ENCODE measurements around the gene TJP1. TPM values are rescaled to one million over a fixed set of nuclear protein-coding genes. Genes with fewer than 3 reads are reported as not detected.
A peak's percentile ranks its signal among the peaks of the same experiment; 100 is the strongest.

Gene TJP1
- total and polyA plus RNA-seq, 2 of the 8 experiments (the other 6 are each of a cell fraction or from before 2014, with no cell fraction given): 46.3 to 138 TPM

GRCh38 chr15:29698030-29698701 is 124.1 kb downstream of the TJP1 start:
- no peak overlapping the region for H2BK120ac ChIP-seq (replicated peaks; ENCODE audit: low read depth, low read length)
- no peak overlapping the region for H4K91ac ChIP-seq (replicated peaks; ENCODE audit: insufficient read length, low read length)
- H3K56ac ChIP-seq (replicated peaks; ENCODE audit: insufficient read length, low read depth, low read length): no peak overlapping the region
- H2AFZ ChIP-seq (ENCODE audit: low read length): no peak overlapping the region
- H2BK15ac ChIP-seq (ENCODE audit: low read length): no peak overlapping the region
- ChIA-PET POLR2A (ENCODE audit: partially characterized antibody) (interaction anchor here (1.5 to 1.7 kb wide), 2 partner anchors 9 to 227 kb away, joined by 4 to 6 read pairs; no protein-coding TSS in a partner anchor), CTCF (ENCODE audit: partially characterized antibody) (interaction anchor here (0.7 to 1.6 kb wide), 7 partner anchors 9 to 227 kb away, joined by 3 to 8 read pairs (median 4); no protein-coding TSS in a partner anchor)
- H3K27me3 ChIP-seq (replicated peaks in 1 of 4; ENCODE audit: control insufficient read depth in 3 of 4, extremely low read depth in 1 of 4, insufficient read depth in 3 of 4, low read length in 3 of 4): no peaks in the 10 kb centered on the region
- no peak overlapping the region for H2BK12ac ChIP-seq (ENCODE audit: low read depth, low read length)
- 84% methylated on average over 12 of the region's 12 CpGs; no CpG with 5 or more reads in 1 of the 2 experiments for WGBS, 2 experiments (ENCODE audit: extremely low coverage in 1 of 2, insufficient coverage in 1 of 2, insufficient read length in 1 of 2, insufficient replicate concordance in 2 of 2, low coverage in 1 of 2, low lambda C conversion rate in 2 of 2, missing lambda C conversion rate in 1 of 2)
- no peaks in the 10 kb centered on the region for H3K9me3 ChIP-seq (ENCODE audit: insufficient read depth in 2 of 2, low read depth in 1 of 2, low read length in 1 of 2)
- no peaks in the 10 kb centered on the region for H3K23me2 ChIP-seq (ENCODE audit: low read depth, low read length)
- peaks cover 3 to 31% (median 15%) of the 10 kb centered on the region in 4 experiments; a peak in 7 of 8 replicates for H3K36me3 ChIP-seq (ENCODE audit: control insufficient read depth in 2 of 4, insufficient read depth in 4 of 4, low read length in 3 of 4)
- no peak overlapping the region for H4K8ac ChIP-seq (ENCODE audit: extremely low read depth, insufficient read depth, low read length)
- H4K5ac ChIP-seq (ENCODE audit: insufficient read length, low read depth, low read length): no peak overlapping the region
- H4K20me1 ChIP-seq (replicated peaks in 1 of 2; ENCODE audit: control insufficient read depth in 1 of 2, insufficient read depth in 2 of 2, low read length in 2 of 2): peaks cover 3% of the 10 kb centered on the region in 2 experiments
- no peaks in the 10 kb centered on the region for H3K4me1 ChIP-seq (replicated peaks in 1 of 4; ENCODE audit: control insufficient read depth in 3 of 4, insufficient read depth in 4 of 4, low read length in 3 of 4)
- H3K27ac ChIP-seq (ENCODE audit: low read depth, low read length): no peak overlapping the region; the same call in 1 of the 2 replicates
- H2AK5ac ChIP-seq (ENCODE audit: low read depth, low read length): peak overlapping the region; percentile 66; the same call in 1 of the 2 replicates
- no peak overlapping the region for H3K14ac ChIP-seq (ENCODE audit: insufficient read length)
- H3K4me3 ChIP-seq (ENCODE audit: extremely low read depth in 1 of 4, insufficient read depth in 2 of 4, low read depth in 3 of 4, low read length in 4 of 4): no peak overlapping the region
- H3K4me2 ChIP-seq (ENCODE audit: insufficient read depth in 1 of 2, low read depth in 2 of 2, low read length in 2 of 2): no peak overlapping the region
- no peak overlapping the region for H3K9ac ChIP-seq (replicated peaks in 1 of 4; ENCODE audit: extremely low read depth in 1 of 4, low read depth in 3 of 4, low read length in 3 of 4)
- no peak for DNase-seq (ENCODE audit: low read depth in 1 of 2, low spot score in 2 of 2)
- peak overlapping the region; percentile 40 for H2BK5ac ChIP-seq (ENCODE audit: low read depth, low read length)
- no peak overlapping the region for H3K4ac ChIP-seq (replicated peaks; ENCODE audit: insufficient read length, low read depth, low read length)
- H3K79me1 ChIP-seq (ENCODE audit: low read depth, low read length): no peaks in the 10 kb centered on the region
- H3K79me2 ChIP-seq (ENCODE audit: control insufficient read depth in 1 of 2, insufficient read depth in 2 of 2, low read length in 2 of 2): no peaks in the 10 kb centered on the region
- no peak for FAIRE-seq
- H2BK20ac ChIP-seq (ENCODE audit: low read length): no peak overlapping the region
- H3K23ac ChIP-seq (ENCODE audit: insufficient read length): no peak overlapping the region
- no peak overlapping the region for H3K18ac ChIP-seq (ENCODE audit: extremely low read depth, low read length)
- TF ChIP-seq SIX5 (IDR thresholded peaks at IDR 0.05; ENCODE audit: low read depth, low read length) (no peak), JUND (IDR thresholded peaks at IDR 0.05; ENCODE audit: low read length) (no peak), POLR2AphosphoS5 (IDR thresholded peaks at IDR 0.05; ENCODE audit: low read depth, low read length) (peak; percentile 61), NANOG (IDR thresholded peaks at IDR 0.05; ENCODE audit: insufficient read depth, low read depth, low read length, poor library complexity, severe bottlenecking) (no peak), FOSL1 (IDR thresholded peaks at IDR 0.05; ENCODE audit: insufficient read depth, low read depth, low read length) (no peak), GABPA (IDR thresholded peaks at IDR 0.05; ENCODE audit: borderline replicate concordance, insufficient read depth, low read length) (no peak), CTCF (IDR thresholded peaks at IDR 0.05; ENCODE audit: control extremely low read depth in 1 of 3, insufficient read depth in 1 of 3, low read depth in 1 of 3, low read length in 3 of 3) (peak in 1 of 3 experiments; percentile 3; a peak in 1 of 4 replicates), E2F6 (IDR thresholded peaks at IDR 0.05) (no peak), SAP30 (IDR thresholded peaks at IDR 0.05; ENCODE audit: insufficient read depth, insufficient replicate concordance, low read length) (no peak)
